K562 (cell line): ENCODE data around the gene GPX6. TPM values are rescaled to one million over a fixed set of nuclear protein-coding genes. Genes with fewer than 3 reads are reported as not detected.
A peak's percentile ranks its signal among the peaks of the same experiment; 100 is the strongest.

Source experiments
- ATF3 ChIP-seq, 2 experiments: fragments of 450-650 bp in 1 of 2; sonication (generic) in 1 of 2; formaldehyde crosslinking in 1 of 2; IDR thresholded peaks in 1 of 2; conservative IDR thresholded peaks in 1 of 2; 2 replicates each; pipeline versions ENCODE4 v1.6.1 to v1.8.1; 2016 to 2023; ENCODE audit warnings: mild to moderate bottlenecking in 2 of 2, moderate library complexity in 2 of 2, inconsistent platforms in 1 of 2, missing genetic modification reagents in 1 of 2
- DDX20 ChIP-seq: fragments of 450-650 bp; IDR thresholded peaks from 2 replicates; pipeline ENCODE4 v1.6.1; 2016; ENCODE audit warnings: missing genetic modification characterization, low read depth, mild to moderate bottlenecking, missing compliant biosample characterization, moderate library complexity
- HDAC1 ChIP-seq, 2 experiments: fragments of 450-650 bp; IDR thresholded peaks; 2 replicates each; pipeline ENCODE4 v1.6.1; 2016 to 2017; ENCODE audit warnings: inconsistent platforms in 1 of 2, mild to moderate bottlenecking in 1 of 2, moderate library complexity in 1 of 2
- NFIC ChIP-seq: fragments of 450-650 bp; IDR thresholded peaks from 2 replicates; pipeline ENCODE4 v1.6.1; 2017; ENCODE audit warnings: mild to moderate bottlenecking, inconsistent platforms
- PKNOX1 ChIP-seq: fragments of 450-650 bp; IDR thresholded peaks from 2 replicates; pipeline ENCODE4 v1.6.1; 2016
- PML ChIP-seq: IDR thresholded peaks from 2 replicates; pipeline ENCODE4 v1.6.1; 2012; ENCODE audit warnings: low read length, inconsistent platforms
- THAP12 ChIP-seq: fragments of 250-450 bp; sonication (Bioruptor Pico); IDR thresholded peaks from 2 replicates; pipeline ENCODE4 v1.9.0; 2021; ENCODE audit warnings: mild to moderate bottlenecking, inconsistent platforms
- USF2 ChIP-seq: sonication (generic); formaldehyde crosslinking; IDR thresholded peaks from 2 replicates; pipeline ENCODE4 v1.5.0; 2020; ENCODE audit warnings: missing genetic modification reagents
- ZBTB40 ChIP-seq, 2 experiments: fragments of 450-650 bp in 1 of 2; sonication (generic) in 1 of 2; formaldehyde crosslinking in 1 of 2; IDR thresholded peaks; 2 replicates each; pipeline versions ENCODE4 v1.7.1 to v1.9.0; 2016 to 2022; ENCODE audit warnings: inconsistent platforms in 1 of 2, mild to moderate bottlenecking in 1 of 2, missing genetic modification reagents in 1 of 2
- polyA plus RNA-seq, 8 experiments: library from polyadenylated mRNA; depleted of rRNA in 4 of 8; stranded (reverse) in 5 of 8; unstranded in 3 of 8; fragments of >200 nt; fragmentation: Nextera tagmentation in 2 of 8; fragmentation: Illumina TruSeq in 1 of 8; extraction: Ambion mirVana in 2 of 8; extraction: Trizol in 1 of 8; gene quantifications; 2 replicates each; pipeline versions ENCODE4 v1.2.1 to v1.2.3, GENCODE V29; 2011 to 2014; ENCODE audit warnings: inconsistent platforms in 1 of 8, missing spikeins in 1 of 8
- total RNA-seq, 7 experiments: library from RNA; depleted of rRNA in 6 of 7; stranded (reverse); fragments of >200 nt in 6 of 7; fragmentation: Illumina TruSeq in 2 of 7; extraction: Trizol in 2 of 7; gene quantifications; 2 replicates each; pipeline versions ENCODE4 v1.2.1 to v1.2.3, GENCODE V29; 2011 to 2021; ENCODE audit warnings: low replicate concordance in 1 of 7

The GPX6 gene
- total and polyA plus RNA-seq, 9 of the 15 experiments (the other 6 are each of a cell fraction or from before 2014, with no cell fraction given): not detected

- TF ChIP-seq ZBTB40 (IDR thresholded peaks at IDR 0.05) (no peak), ZBTB40 (CRISPR knock-in tag; IDR thresholded peaks at IDR 0.05) (no peak), ATF3 (IDR thresholded peaks at IDR 0.05) (peak; percentile 78), ATF3 (CRISPR knock-in tag; conservative IDR thresholded peaks at IDR 0.05) (no peak; the same call in 1 of the 2 replicates), DDX20 (no peak), THAP12 (CRISPR knock-in tag) (0 out of 2 replicates have a peak, but pooled peaks have one; percentile 17), HDAC1 (IDR thresholded peaks at IDR 0.05) (0 out of 4 replicates have a peak, but pooled peaks of 1 of the 2 experiments have one; percentile 6), NFIC (0 out of 2 replicates have a peak, but pooled peaks have one; percentile 4), USF2 (CRISPR knock-in tag) (peak; percentile 93), PML (peak; percentile 54; the same call in 1 of the 2 replicates), PKNOX1 (peak; percentile 83)
Measured at GRCh38 chr6:28489366-28490204, 26.0 kb downstream of the GPX6 start (continued).
